LHCN-M2 (cell line): ENCODE results near the gene MICAL3. TPM values are rescaled to one million over a fixed set of nuclear protein-coding genes. Genes with fewer than 3 reads are reported as not detected.

ENCODE experiments used
- DNase-seq: peaks from one replicate; pipeline ENCODE4 v3.0.0-alpha.2; 2012; ENCODE audit warnings: low read depth
- total RNA-seq: library from RNA; depleted of rRNA; stranded (reverse); fragments of >200 nt; gene quantifications from 2 replicates; pipeline ENCODE4 v1.2.3, GENCODE V29; 2014

The MICAL3 gene
- total RNA-seq, 1 experiment from 2014 or later = 18.5 TPM

DNA sequence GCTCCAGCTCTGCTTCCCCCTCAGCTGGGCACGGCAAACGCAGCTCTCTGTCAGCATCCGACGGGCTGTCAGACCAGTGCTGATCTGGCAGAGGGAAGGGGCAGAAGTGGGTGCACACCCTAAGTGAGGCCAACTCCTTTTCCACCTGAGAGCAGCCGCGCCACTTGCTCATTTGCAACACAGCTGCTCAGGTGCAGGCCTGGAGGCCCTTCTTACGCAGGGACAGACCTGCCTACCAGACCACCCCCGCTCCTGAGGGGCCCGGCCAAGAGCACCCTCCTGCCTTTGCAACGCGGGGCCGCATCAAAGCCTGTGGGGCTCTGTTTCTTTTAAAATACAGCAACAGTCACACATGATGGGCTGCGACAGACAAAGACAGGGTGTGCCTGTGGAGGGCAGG is 202.3 kb downstream of the MICAL3 start:
- DNase-seq = no peak

DNA sequence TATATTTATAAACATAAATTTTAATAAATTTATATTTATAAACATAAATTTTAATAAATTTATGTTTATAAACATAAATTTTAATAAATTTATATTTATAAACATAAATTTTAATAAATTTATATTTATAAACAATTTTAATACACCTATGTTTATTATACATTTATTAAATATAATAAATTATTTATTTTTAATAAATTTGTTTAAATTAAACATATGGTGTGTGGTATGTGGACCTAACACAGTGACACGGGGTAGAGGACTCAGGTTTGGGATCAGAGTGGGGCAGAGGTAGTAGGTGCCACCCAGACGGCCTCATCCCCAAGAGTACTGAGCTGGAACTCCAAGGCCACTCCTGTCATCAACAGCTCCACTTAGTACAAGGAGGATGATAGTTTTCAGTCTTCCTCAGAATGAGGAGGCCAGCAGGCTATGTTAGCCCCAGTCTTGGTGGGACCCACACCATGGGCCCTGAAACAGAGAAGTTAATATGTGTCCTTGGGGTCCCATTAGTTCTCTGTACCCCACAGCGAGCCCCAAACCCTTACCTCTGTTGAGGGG is 203.4 kb downstream of the MICAL3 start:
- no peak for DNase-seq

DNA sequence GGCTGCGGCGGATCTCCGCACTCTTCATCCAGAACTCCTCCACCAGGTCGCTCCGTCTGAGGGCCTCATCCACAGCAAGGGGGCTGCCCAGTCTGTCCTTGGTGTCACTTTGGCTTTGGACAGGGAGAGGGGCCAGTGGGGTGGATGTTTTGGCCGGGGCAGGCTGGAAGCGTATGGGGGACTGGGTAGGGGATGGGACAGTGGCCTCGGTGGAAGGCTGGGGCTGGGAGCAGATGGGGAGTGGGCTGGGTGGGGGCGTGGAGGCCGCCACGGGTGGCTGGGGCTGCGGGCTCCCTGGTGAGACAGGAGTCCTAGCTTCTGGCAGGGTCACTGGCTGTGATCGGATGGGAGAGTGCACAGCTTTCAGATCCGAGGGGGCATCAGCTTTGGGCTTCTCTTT is 205.7 kb downstream of the MICAL3 start:
- DNase-seq = no peak

DNA sequence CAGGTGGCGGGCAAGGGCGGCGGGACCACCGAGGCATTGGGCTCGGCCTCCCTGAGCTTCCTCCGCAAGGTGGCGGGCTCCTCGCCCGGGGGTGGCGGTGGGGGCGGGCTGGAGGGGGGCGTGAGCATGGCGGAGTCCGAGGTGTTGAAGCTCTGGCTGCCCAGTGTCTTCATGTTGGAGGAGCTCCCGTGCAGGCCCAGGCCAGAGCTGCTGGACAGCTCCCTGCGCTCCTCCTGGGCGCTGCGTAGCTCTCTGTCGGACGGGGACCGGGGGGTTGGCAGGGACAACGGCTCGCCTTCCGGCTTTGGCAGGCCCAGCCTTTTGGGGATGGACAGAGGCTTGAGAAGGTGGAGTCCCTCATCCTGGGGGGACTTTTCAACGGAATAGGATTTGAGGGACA is 206.2 kb downstream of the MICAL3 start:
- DNase-seq = no peak

DNA sequence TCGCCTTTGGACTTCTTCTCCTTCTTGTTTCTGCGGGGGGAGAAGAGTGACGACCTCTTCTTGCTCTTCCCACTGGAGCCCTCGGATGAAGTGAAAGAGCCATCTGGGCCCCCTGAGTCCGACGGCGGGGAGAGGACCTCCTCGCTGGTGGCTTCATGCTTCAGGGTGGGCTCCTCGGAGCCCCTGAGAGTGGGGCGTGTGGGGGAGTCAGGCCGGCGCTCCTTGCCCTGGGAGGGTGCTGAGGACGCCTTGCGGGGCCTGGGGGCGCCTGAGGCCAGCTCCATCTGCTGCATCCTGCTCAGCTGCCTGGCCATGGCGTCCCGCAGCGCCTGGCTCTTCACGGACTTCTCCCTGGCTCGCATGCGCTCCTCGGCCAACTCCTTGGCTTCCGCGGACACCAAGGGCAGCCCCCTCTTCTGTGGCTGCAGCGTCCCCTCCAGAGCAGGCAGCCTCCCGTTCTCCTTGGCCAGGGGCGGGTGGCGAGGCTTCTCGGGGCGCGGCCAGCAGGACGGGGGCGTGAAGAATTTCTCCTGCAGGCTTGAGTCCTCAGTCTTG is 206.8 kb downstream of the MICAL3 start:
- no peak for DNase-seq

DNA sequence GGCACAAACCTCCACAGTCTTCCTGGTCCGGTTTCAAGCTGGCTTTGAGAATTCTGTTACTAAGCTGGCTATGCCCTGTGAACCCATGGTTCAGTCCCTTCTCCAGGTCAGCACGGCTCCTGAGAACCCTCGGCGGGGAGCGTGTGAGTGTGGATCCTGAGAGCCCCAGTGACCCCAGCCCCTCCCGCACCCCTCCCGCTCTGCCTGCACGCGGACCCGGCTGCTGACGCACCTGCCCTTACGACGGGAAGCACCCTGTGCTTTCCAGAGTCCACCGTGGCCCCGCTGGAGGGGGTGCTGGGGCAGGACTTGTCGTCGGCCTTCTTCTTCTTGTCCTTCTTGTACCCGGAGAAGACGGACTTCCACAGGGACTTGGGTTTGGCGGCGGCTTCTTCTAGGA is 207.3 kb downstream of the MICAL3 start:
- DNase-seq = no peak

DNA sequence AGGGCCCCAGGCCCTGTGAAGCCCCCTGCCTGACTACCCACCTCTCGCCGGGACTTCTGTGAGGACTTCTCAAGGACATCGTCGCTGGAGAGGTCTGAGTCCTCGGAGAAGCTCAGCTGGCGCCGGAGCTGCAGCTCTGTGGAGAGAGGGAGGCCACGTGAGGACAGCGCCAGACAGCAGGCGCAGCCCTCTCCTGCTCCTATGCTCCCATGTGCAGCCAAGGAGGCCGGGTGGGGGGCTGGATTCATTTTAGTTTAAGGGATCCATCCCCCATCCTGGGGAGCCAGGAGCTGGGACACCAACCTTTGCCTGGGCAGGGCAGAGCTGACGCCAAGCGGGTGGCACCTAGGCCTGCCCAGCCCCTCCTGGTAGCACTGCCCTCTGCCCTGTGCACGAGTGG is 207.7 kb downstream of the MICAL3 start:
- no peak for DNase-seq

DNA sequence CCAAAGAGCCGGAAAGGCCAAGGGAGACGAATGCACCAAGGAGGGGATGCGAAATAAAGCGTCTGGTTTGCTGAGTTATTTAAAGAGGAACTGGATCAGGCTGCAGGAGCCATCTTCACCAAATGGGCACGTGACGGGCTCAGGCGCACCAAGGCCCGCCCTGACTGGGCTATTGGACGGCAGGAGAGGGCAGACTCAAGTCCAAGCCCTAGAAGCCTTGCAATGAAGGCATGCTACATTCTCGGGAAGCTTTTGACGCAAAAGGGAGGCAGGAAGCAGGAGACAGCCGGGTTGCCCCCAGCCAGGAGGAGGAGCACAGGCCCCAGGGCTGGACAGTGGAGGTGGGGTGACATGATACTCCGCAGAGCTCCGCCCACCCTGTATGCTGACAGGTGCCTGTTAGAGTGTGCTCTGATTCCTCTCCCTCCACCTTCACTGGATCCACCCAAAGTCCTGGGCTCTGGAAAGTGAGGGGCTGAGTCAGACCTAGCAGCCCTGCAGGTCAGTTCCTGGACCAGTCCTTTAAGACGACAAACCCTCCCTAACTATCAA is 208.6 kb downstream of the MICAL3 start:
- no peak for DNase-seq

DNA sequence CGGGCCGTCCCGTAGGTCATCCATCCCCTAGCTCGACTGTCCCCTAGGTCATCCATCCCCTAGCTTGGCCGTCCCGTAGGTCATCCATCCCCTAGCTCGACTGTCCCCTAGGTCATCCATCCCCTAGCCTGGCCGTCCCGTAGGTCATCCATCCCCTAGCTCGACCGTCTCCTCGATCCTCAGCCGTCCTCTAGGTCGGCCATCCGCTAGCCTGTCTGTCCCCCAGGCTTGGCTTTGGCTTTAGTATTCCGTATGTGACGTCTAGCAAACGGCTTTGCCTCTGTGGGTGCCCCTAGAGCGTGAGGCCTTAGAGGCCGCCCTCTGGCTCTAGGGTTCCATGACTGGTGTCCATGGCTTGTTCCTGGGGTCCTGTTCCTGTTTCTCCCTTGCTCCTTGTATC is 209.5 kb downstream of the MICAL3 start:
- no peak for DNase-seq

DNA sequence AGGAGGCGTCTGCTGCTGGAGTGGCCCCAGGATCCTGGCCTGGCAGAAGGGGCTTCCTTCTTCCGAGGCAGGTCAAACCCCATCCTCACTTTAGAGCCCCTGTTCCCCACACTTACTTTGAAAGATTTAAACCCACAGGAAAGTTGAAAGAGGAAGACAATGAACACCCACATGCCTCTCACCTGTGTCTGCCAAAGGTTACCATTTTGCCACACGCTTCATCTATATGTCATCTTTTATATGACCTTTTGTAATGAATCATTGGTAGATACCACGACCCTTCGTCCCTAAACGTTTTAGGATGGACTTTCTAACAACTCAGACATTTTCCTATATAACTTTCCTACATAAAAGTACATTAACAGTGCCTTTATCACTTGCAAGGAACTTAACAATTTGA is 210.3 kb downstream of the MICAL3 start:
- DNase-seq = no peak

DNA sequence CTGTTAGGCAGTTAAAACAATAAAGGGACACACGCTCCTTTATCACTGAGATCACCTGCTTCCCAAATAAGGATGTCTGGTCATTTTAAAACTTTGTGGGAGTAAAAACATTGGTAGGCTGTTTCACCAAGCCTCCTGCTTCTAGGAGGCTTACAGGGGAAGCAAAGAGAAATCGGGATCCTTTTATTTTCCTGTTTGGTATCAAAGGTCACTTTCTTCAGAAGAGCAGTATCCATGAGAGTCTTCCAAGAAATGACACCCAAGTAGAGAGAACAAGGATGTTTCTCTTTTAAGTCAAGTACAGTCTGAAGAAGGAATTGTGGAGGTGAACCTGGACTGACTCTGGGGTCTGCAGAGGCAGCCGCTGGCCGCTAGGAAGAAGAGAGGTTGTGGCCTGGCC is 213.2 kb downstream of the MICAL3 start:
- DNase-seq = no peak

DNA sequence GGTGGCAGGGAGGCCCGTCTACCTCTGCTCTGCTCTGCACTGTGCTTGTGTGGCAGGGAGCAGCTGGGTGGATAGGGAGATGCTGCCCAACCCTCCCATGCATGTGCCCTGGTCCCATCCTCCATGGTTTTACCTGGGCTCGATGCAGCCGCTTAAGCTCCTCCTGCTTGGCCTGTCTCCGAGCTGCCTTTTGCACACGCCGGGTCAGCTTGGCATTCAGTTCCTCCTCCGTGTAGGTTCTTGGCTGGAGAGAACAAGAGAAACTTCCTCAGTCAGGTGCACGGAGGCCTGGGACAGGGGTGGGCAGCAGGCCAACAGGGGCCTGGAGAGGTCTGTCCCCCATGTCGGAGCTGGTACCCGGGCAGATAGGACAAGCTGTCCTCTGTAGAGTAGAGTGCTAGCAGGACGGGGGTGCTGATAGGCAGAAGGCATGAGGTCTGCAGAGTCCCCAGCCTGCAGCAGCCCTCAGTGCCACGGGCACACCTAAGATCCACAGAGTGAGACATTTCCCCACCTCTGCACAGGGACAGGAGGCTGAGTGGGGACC is 213.7 kb downstream of the MICAL3 start:
- DNase-seq = no peak

DNA sequence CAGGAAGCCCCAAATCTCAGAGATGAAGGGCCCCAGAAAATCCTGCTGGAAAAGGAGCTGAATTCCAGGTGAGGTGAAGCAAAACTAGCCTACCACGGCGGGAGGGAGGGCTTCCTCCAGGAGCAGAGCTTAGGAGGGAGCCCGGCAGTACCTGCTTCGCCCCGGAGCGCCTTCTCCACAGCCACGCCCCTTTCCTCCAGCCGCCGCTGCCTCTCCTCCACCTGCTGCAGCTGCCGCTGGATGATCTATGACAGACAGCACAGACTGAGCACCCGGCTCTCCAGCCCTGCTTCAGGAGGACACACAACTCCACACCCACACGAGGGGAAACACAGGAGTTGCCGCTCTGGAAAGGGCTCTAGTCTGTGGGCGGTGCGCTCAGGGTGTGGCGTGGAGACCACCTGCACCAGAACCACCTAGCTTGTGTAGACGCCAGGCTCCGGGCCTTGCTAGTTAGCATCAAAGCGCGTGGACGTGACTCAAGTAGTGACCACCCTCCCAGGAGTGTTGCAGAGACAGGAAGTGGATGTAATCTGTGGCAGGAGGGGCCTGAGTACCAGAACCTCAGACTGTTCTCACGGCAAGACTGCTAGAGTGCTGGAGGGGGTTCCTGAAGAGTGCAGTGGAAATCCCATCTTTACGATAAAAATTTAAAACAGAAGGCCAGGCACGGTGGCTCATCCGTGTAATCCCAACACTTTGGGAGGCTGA is 215.5 kb downstream of the MICAL3 start:
- DNase-seq = no peak

DNA sequence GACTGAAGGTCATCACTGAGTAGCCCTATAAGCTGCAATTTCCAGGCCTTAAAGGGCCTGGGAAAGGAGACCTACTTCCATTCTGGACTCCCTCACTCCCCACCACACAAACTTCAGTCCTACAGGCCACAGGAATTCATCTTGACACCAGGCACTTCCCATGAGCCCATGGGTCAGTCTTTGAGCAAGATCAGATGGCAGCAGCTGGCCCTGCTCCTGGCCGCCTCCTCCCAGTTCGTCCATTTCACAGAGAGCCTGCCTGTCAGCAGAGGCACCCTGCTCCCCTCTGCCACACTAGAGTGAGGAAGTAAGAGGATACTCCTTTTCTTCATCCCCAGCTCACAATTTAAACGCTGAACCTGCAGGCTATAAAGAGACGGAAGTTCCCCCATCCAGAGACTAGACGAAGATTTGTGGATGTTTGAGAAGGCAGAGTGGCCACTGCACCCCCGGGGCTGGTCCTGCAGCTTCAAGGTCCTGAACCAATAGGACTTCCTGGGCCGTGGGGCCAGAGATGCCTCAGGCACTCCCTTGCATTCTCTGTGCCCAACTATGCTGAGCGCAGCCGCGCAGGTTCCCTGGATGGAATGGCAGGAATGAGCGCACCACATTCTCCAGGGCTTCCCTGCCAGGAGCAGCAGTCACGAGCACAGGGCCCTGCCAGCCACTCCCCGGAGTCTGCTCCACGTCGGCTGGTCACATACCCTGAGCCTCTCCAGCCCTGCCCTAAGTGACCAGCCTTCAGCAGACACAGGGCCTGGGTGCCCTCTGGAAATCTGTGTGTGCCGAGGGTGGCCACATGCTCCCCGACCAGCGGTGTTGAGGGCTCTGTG is 216.6 kb downstream of the MICAL3 start:
- DNase-seq = peak; percentile 56

DNA sequence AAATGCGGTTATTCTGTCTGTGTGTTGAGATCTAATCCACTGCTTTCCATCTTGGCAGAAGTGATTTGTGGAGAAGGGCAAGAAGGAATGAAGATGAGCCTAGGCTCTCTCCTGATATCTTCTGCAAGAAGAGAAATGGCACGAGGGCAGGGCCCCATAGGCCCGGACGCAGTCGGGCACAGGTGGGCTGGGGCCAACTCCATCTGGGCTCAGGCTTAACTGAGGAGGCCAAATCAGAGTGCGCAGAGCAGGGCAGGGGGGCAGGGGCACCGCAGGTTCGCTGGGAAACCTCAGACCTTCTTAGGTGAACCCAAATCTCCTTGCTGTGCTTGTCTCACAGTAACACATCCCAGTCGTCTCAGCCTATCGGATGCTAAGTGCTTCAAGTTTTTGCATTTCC is 217.3 kb downstream of the MICAL3 start:
- no peak for DNase-seq

DNA sequence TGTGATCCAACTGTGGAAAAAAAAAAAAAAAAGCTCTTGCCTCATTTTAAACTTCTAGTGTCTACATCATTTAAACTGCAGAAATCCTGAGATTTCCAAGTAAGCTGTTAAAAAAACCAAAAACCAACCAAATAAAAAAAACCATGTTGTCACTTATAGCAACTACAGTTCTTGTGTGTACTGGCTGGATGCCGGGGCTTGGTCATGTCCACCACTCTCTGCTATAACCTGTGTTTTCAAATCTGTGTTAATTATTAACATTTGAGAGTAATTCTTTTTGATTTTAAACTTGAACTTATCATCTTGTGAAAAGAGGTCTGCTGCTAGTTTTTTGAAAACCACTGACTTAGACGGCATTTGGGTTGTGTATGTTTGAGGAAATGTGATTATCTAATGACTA is 217.9 kb downstream of the MICAL3 start:
- DNase-seq = no peak

DNA sequence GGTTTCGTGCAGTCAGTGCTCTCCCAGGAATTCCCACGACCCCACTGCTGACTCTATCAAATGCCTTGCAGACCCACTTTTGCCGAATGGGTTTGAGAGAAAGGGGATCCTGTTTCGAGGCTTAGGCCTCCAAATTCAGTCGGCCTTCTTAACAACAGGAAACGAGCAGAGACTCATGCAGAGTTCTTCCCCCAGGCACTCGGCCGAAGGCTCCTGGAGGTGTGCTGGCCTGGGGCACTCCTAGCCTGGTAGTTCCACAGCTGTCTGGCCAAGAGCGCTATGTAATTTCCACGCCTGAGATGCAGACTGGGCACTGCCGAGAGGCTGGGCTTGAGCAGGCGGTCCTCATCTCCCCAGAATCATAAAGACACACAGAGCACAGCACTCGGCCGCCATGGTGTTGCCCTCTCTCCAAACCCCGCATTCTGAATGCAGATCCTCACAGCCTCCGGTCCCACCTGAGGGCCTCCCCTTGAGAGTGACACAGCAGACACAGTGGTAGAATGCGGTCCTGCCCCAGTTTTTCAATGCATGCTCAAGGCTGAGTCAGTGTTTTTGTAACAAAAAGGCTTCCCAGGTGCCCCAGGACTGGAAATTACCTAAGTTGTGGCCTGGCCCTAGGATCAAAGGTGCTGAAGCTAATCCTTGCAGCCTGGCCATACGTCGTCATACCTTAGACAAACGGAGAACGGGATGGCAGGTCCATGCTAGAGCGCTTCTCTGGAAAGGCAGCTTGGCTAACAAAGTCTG is 219.9 kb downstream of the MICAL3 start:
- no peak for DNase-seq

DNA sequence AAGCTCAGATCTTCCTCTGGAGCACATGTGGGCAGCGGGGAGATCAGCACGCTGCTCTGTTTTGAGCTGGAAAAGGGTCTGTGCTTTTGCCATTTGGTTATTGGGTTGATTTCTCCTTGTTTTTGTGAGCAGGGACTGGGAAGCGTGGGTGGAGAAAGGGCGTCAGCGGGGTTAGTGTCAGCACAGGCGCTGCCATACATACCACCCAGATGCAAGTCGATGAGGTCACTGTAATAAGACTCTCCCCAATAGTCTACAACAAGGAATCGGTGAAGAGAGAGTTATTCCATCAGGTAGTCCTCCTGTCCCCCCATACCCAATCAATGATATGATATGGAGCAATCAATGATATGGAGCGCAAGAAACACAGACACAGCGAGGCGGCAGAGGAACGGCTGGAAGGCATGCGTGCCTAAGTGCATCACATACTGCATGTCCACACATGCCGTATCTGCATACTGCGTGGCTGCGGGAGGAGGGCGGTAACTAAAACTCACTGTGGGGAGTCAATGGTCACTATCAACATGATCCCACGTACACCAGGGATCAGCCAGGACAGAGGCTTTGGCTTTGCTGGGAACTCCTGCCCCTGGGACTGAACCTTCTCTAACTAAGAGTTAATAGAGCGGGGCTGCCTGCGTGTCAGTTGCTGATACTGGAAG is 220.6 kb downstream of the MICAL3 start:
- no peak for DNase-seq

DNA sequence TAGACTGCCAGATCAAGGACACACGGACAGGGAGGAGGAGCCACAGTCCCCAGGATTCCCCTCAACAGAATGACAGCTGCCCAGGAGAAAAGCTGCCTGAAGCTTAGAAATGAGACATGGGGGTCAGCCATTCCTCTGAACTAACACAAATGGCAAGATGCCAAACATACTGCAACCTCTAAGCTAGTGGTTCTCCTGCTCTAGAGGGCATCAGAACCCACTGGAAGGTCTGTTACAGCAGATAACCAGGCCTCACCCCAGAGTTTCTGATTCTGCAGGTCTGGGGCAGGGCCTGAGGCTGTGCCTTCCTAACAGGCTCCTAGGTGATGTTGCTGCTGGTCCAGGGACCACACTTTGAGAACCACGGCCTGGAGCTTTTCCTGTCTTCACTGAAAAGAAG is 221.5 kb downstream of the MICAL3 start:
- no peak for DNase-seq

DNA sequence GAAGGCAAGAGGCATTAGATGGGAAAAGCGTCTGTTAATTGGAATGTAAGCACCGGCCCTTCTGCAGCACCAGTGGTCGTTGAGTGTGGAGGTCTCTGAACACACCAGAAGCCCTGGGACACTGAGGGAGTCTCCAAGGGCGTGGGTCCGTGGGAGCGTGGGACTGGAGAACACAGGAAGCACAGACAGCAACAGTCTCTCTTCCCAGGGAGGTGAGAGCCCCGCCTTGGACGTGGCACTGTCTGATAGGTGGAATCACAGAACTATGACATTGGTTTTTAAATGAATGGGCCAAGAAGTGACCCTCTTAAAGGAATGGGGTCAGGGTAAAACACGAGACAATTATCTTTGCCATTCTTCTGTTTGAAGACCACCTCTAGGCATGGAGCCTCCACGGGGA is 221.9 kb downstream of the MICAL3 start:
- no peak for DNase-seq
